ENCODE results near the gene SIX3.

- TF ChIP-seq CTCF (IDR thresholded peaks at IDR 0.05) (no peak), POLR2A (IDR thresholded peaks at IDR 0.05) (no peak)
Observed at GRCh38 chr2:44994377-44994776, 52.9 kb downstream of the SIX3 start.

Data from right lobe of liver (tissue), 4 donors.